ENCODE data around the gene HTT-AS. TPM values are rescaled to one million over a fixed set of nuclear protein-coding genes. Genes with fewer than 3 reads are reported as not detected.

Gene HTT-AS
- total RNA-seq, 1 donor from 2014 or later = not detected

DNA sequence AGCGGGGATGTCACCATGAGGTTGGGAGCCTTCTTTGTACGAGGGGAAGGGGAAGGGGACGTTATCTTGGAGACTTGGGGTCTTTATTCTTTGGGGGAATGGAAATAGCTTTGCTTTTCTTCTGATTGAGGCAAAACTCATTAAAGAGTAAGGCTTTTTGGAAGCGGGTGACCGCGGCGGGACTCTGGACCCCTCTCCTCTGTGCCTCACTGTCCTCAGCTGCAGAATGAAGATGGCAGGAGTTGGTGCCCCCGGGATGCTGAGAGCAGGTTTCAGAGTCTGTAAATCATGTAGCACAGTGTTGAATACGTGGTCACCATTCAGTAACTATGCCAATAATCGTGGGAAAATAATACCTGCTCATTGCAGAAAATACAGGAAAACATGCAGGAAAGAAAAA, 32.1 kb downstream of the HTT-AS start:
- ATAC-seq (no peak), DNase-seq (no peak)
- H3K4me3 ChIP-seq = peak overlapping the region; percentile 66
- no peaks in the 10 kb centered on the region for H3K9me3 ChIP-seq
- peaks cover 45% of the 10 kb centered on the region for H3K4me1 ChIP-seq
- intact Hi-C loops (cut with DNase I) = no loop called here
- TF ChIP-seq CTCF (IDR thresholded peaks at IDR 0.05) = no peak
- no peaks in the 10 kb centered on the region for H3K27me3 ChIP-seq (ENCODE audit: low read depth)
- no peaks in the 10 kb centered on the region for H3K36me3 ChIP-seq
- peak overlapping the region; percentile 90 for H3K27ac ChIP-seq

- peaks cover 44% of the 10 kb centered on the region for H3K4me1 ChIP-seq
- peak overlapping the region; percentile 90 for H3K27ac ChIP-seq
Observed at GRCh38 chr4:3041192-3042142, 32.9 kb downstream of the HTT-AS start.

GRCh38 chr4:3040452-3041191, 33.7 kb downstream of the HTT-AS start:
- no peak for TF ChIP-seq CTCF (IDR thresholded peaks at IDR 0.05)
- H3K36me3 ChIP-seq = no peaks in the 10 kb centered on the region
- DNase-seq (no peak), ATAC-seq (no peak)
- no peaks in the 10 kb centered on the region for H3K9me3 ChIP-seq
- H3K27me3 ChIP-seq (ENCODE audit: low read depth) = no peaks in the 10 kb centered on the region
- intact Hi-C loops (cut with DNase I) = no loop called here
- H3K4me1 ChIP-seq = peaks cover 44% of the 10 kb centered on the region
- H3K27ac ChIP-seq = peak overlapping the region; percentile 90
- peak overlapping the region; percentile 66 for H3K4me3 ChIP-seq

More at GRCh38 chr4:3041192-3042142, 32.9 kb downstream of the HTT-AS start:
- DNase-seq (peak; percentile 79), ATAC-seq (peak; percentile 87 to 90)
- TF ChIP-seq CTCF (IDR thresholded peaks at IDR 0.05) = no peak
- Histone ChIP-seq H3K9me3 (no peaks in the 10 kb centered on the region), H3K4me3 (peak overlapping the region; percentile 66), H3K27me3 (ENCODE audit: low read depth) (no peaks in the 10 kb centered on the region), H3K36me3 (no peaks in the 10 kb centered on the region)
- intact Hi-C loops (cut with DNase I) = no loop called here

DNA sequence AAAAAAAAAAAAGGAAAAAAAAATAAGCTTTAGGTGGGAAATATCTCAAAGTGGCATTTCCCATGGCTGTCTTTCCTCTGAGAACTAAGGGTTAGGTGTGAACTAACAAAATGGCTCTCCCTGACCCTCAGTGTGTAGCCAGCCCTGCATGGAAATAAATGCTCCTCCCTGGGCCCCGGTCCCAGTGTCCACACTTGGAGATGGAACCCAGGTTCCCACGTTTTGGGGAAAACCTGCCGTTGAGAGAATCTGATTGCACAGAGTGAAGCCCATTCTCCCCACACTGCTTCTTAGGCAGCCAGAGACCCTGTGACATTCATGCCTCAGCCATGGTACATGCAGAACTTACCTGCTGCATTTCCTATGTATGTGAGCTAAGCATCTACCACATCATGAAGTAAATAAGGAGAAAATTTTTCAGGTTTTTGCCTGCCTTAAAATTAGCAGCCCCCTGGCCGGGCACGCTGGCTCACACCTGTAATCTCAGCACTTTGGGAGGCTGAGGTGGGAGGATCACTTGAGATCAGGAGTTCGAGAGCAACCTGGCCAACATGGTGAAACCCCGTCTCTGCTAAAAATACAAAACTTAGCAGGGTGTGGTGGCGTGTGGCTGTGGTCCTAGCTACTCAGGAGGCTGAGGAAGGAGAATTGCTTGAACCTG, 34.5 kb downstream of the HTT-AS start:
- Histone ChIP-seq H3K36me3 (no peaks in the 10 kb centered on the region), H3K4me3 (no peak overlapping the region), H3K9me3 (no peaks in the 10 kb centered on the region), H3K27ac (no peak overlapping the region), H3K4me1 (peaks cover 38% of the 10 kb centered on the region), H3K27me3 (ENCODE audit: low read depth) (no peaks in the 10 kb centered on the region)
- ATAC-seq (no peak), DNase-seq (no peak)
- TF ChIP-seq CTCF (IDR thresholded peaks at IDR 0.05) = no peak
- intact Hi-C loops (cut with DNase I) = no loop called here

DNA sequence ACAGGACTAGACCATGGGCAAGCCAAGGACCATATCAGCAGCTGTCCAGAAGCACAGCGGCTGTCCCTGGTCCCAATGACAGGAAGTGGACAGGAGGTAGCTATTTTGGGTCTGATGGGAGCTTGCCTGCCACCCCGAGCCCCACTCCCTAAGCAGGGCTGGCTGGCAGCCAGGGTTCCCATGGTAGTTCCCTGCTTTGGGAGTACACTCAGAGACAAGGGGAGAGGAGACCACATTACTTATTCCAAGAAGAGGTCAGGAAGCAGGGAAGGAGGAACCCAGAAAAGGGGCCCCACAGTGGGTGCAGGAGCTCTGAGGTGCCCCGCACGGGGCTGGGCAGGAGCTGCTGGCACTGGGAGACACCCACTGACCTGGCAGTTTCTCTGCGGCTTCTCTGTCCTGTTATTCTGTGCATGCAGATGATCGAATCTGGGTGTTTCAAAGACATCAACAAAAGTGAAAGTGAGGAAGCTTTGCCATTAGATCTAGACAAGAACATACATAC, 36.3 kb downstream of the HTT-AS start:
- Histone ChIP-seq H3K4me1 (peaks cover 34% of the 10 kb centered on the region), H3K36me3 (no peaks in the 10 kb centered on the region), H3K27ac (no peak overlapping the region), H3K9me3 (no peaks in the 10 kb centered on the region), H3K4me3 (peak overlapping the region; percentile 35), H3K27me3 (ENCODE audit: low read depth) (no peaks in the 10 kb centered on the region)
- no peak for TF ChIP-seq CTCF (IDR thresholded peaks at IDR 0.05)
- DNase-seq (peak; percentile 18), ATAC-seq (no peak)
- intact Hi-C loops (cut with DNase I) = no loop called here

All from lower lobe of right lung (tissue), 2 donors.